ENCODE measurements around the gene CXXC5. TPM values are rescaled to one million over a fixed set of nuclear protein-coding genes. Genes with fewer than 3 reads are reported as not detected.
A peak's percentile ranks its signal among the peaks of the same experiment; 100 is the strongest.

CXXC5 gene
- total and polyA plus RNA-seq, 9 of the 15 experiments (the other 6 are each of a cell fraction or from before 2014, with no cell fraction given): 1.9 to 123 (median 45.8) TPM

DNA sequence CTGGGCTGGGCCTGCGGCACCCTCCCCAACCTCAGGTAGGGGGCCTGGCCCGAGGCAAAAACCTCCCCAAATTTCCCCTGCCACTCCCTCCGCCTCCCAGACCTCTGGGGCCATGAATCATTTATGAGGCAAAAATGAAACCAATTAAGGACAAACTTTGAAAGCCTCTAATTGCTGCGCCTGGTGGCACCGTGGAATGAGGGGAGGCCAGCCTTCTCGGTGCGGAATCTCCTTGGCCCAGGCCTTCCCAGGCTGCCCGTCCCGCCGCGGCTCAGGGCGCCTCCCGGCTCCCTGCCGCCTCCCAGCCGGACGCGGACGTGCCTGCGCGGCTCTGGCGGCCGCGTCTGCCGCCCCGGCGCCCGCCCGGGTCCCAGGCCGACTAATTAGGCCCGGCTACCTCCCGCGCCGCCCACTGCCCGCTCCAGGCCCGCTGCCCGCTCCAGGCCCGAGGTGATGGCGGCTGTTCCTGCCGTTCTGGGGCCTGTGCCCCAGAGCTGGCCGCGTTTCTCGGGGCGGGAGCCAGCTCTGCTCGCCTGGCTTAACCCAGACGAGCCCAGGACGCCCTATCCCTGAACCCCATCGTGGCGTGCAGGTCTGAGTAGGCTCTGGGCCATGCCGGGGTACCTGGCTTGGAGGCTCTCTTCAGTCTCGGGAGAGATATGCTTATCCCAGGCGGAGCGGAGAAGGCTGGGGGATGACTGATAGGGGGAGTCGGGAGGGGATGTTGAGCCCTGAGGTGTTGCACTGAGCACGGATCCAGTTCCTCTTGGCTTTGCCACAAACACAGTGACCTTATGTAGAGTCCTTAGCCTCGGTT, 20.1 kb downstream of the CXXC5 start (continued):
- TF ChIP-seq, protein P1, sequence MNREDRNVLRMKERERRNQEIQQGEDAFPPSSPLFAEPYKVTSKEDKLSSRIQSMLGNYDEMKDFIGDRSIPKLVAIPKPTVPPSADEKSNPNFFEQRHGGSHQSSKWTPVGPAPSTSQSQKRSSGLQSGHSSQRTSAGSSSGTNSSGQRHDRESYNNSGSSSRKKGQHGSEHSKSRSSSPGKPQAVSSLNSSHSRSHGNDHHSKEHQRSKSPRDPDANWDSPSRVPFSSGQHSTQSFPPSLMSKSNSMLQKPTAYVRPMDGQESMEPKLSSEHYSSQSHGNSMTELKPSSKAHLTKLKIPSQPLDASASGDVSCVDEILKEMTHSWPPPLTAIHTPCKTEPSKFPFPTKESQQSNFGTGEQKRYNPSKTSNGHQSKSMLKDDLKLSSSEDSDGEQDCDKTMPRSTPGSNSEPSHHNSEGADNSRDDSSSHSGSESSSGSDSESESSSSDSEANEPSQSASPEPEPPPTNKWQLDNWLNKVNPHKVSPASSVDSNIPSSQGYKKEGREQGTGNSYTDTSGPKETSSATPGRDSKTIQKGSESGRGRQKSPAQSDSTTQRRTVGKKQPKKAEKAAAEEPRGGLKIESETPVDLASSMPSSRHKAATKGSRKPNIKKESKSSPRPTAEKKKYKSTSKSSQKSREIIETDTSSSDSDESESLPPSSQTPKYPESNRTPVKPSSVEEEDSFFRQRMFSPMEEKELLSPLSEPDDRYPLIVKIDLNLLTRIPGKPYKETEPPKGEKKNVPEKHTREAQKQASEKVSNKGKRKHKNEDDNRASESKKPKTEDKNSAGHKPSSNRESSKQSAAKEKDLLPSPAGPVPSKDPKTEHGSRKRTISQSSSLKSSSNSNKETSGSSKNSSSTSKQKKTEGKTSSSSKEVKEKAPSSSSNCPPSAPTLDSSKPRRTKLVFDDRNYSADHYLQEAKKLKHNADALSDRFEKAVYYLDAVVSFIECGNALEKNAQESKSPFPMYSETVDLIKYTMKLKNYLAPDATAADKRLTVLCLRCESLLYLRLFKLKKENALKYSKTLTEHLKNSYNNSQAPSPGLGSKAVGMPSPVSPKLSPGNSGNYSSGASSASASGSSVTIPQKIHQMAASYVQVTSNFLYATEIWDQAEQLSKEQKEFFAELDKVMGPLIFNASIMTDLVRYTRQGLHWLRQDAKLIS (CRISPR knock-in tag; IDR thresholded peaks at IDR 0.05): peak; percentile 57; the same call in 1 of the 2 replicates
- TF ChIP-seq E2F3 (CRISPR knock-in tag; IDR thresholded peaks at IDR 0.05) (no peak), DMBX1 (CRISPR knock-in tag; IDR thresholded peaks at IDR 0.05; ENCODE audit: borderline replicate concordance) (no peak), ZNF175 (CRISPR knock-in tag; IDR thresholded peaks at IDR 0.05; ENCODE audit: low read depth) (no peak), PRMT5 (CRISPR knock-in tag; IDR thresholded peaks at IDR 0.05) (no peak), ZNF174 (CRISPR knock-in tag; IDR thresholded peaks at IDR 0.05) (no peak), SPI1 (IDR thresholded peaks at IDR 0.05; ENCODE audit: borderline replicate concordance, low read depth, low read length) (peak; percentile 76), ZNF431 (CRISPR knock-in tag; IDR thresholded peaks at IDR 0.05) (no peak), ZNF586 (CRISPR knock-in tag; conservative IDR thresholded peaks at IDR 0.05) (no peak), RB1 (IDR thresholded peaks at IDR 0.05; ENCODE audit: low read depth) (peak; percentile 24; the same call in 1 of the 2 replicates), FOSL1 (tag; conservative IDR thresholded peaks at IDR 0.05) (peak; percentile 47; the same call in 1 of the 2 replicates), NR3C1 (CRISPR knock-in tag; IDR thresholded peaks at IDR 0.05) (no peak), PHF21A (IDR thresholded peaks at IDR 0.05; ENCODE audit: borderline replicate concordance, low read depth) (no peak), TAL1 (IDR thresholded peaks at IDR 0.05) (peak; percentile 56; the same call in 1 of the 2 replicates), PTBP1 (IDR thresholded peaks at IDR 0.05; ENCODE audit: low read depth, low read length) (no peak), ARID1B (IDR thresholded peaks at IDR 0.05) (peak; percentile 72), LCOR (CRISPR knock-in tag; IDR thresholded peaks at IDR 0.05) (0 out of 2 replicates have a peak, but pooled peaks have one; percentile 16), IRF2 (CRISPR knock-in tag; IDR thresholded peaks at IDR 0.05) (no peak), PHB2 (IDR thresholded peaks at IDR 0.05; ENCODE audit: low read depth) (no peak), NRF1 (conservative IDR thresholded peaks at IDR 0.05 in 1 of 2, IDR thresholded peaks at IDR 0.05 in 1 of 2) (peak in 1 of 2 experiments; percentile 53; a peak in 2 of 4 replicates), BACH1 (tag; IDR thresholded peaks at IDR 0.05) (peak; percentile 15; the same call in 1 of the 2 replicates)
- TF ChIP-seq, protein P2, sequence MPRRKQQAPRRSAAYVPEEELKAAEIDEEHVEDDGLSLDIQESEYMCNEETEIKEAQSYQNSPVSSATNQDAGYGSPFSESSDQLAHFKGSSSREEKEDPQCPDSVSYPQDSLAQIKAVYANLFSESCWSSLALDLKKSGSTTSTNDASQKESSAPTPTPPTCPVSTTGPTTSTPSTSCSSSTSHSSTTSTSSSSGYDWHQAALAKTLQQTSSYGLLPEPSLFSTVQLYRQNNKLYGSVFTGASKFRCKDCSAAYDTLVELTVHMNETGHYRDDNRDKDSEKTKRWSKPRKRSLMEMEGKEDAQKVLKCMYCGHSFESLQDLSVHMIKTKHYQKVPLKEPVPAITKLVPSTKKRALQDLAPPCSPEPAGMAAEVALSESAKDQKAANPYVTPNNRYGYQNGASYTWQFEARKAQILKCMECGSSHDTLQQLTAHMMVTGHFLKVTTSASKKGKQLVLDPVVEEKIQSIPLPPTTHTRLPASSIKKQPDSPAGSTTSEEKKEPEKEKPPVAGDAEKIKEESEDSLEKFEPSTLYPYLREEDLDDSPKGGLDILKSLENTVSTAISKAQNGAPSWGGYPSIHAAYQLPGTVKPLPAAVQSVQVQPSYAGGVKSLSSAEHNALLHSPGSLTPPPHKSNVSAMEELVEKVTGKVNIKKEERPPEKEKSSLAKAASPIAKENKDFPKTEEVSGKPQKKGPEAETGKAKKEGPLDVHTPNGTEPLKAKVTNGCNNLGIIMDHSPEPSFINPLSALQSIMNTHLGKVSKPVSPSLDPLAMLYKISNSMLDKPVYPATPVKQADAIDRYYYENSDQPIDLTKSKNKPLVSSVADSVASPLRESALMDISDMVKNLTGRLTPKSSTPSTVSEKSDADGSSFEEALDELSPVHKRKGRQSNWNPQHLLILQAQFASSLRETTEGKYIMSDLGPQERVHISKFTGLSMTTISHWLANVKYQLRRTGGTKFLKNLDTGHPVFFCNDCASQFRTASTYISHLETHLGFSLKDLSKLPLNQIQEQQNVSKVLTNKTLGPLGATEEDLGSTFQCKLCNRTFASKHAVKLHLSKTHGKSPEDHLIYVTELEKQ (CRISPR knock-in tag; IDR thresholded peaks at IDR 0.05): no peak

All from K562 (cell line).